Measurements from ENCODE around the gene MAPK11.

Gene MAPK11

DNA sequence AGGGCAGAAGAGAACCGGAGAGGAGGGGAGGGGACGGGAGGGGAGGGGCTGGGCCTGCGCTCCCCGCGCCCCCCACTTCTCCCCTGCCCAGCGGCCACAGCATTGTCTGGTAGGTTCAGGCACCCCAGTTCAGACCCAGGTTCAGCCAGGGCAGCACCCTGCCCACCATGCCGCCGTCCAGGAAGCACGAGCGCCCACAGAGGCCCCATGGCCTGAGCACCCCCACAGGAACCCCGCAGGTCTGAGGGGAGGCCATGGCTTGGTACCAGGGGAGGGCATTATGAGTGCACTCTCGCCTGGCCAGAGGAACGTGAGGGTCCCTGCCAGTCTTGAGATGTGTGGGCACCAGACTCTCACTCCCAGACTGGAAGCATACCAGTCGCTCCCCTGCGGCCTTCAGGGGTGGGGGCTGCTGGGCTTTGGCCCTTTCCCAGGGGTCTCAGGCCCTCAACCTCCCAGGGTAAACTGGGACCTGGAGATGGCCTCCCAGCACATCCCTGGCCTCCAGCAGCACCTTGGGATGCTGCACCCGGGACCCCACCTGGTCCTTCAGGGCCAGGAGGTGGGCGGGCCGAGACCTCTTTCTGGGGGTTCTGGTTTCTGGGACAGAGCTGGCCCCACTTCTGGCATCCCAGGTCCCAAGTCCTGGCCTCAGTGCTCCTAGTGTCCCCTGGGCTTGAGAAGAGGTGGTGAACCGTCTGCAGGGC is 37.9 kb upstream of the MAPK11 start:
- no peak for DNase-seq

DNA sequence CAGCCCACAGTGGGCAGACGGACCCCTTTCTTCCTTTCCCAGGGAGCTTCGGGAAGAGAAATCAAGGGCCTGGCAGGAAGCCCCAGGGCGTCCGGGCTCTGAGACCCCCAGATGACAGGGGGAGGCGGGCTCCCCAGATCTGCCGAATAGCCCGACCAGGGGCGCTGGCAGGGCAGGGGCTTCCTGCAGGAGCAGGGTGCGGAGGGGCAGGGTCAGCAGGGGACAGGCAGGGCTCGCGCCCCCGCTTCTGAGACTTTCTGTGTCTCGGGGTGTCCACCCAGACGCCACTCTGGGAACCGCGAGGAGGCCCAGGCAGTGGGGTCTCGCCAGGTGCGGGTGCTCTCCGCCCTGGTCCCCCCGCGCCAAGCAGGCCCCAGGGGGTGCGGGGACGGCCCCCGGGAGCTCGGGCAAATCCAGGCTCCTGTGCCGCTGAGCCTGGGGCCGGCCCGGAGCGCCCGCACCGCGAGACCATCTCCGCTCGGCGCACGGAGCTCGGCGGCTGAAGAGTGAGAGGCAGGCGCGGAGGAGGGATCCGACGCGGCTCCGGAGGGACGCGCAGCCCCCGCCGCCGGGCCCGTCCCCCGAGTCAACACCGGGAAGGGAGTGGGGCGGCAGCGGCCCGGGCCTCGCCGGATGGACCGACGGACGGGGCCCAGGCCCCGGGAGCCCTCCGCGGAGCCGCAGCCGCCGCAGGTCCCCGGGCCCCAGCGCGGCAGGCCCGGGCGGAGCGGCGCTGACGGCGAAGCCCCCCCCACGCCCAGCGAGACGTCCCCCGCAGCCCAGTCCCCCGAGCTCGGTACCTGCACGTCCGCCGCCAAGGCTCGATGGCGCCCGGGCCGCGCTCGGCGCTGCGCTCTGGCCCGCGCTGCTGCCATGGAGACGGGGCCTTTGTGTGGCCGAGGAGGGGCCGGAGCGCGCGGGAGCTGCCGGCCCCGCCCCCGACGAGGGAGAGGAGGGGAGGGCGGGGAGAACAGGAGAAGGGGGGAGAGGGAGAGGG is 36.9 kb upstream of the MAPK11 start, which contains the start of gene PLXNB2:
Gene PLXNB2, minus strand, starts transcription at position 894 of the 997 bp plus-strand sequence. CDS start 17,062 bp downstream, outside the sequence.
- DNase-seq, result peak; percentile 82

GRCh38 chr22:50305923-50306566 is 35.9 kb upstream of the MAPK11 start:
- peak; percentile 93 for DNase-seq

DNA sequence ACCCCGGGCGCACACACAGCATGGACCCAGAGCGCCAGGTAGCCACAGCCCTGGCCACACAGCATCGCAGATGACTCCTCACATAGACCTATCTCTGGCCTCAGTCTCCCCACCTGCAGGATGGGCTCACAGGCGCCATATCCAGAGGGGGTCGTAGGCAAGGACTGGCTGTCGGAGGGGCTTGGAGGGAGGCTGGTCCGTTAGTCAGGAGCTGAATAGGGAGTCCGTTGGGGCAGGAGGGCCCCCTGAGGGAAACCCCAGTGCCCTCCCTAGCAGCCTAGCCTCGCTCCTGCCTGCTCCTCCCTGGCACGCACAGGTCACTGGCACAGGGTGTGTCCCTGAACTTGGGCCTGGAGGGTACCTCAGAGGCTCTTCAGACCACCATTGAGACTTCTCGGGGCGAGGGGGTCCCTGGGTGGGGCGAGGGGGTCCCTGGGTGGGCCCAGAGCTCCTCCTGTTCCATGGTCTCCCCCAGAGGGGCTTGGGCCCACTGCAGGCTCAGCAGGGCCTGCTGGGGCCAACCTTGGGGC is 35.3 kb upstream of the MAPK11 start:
- no peak for DNase-seq

DNA sequence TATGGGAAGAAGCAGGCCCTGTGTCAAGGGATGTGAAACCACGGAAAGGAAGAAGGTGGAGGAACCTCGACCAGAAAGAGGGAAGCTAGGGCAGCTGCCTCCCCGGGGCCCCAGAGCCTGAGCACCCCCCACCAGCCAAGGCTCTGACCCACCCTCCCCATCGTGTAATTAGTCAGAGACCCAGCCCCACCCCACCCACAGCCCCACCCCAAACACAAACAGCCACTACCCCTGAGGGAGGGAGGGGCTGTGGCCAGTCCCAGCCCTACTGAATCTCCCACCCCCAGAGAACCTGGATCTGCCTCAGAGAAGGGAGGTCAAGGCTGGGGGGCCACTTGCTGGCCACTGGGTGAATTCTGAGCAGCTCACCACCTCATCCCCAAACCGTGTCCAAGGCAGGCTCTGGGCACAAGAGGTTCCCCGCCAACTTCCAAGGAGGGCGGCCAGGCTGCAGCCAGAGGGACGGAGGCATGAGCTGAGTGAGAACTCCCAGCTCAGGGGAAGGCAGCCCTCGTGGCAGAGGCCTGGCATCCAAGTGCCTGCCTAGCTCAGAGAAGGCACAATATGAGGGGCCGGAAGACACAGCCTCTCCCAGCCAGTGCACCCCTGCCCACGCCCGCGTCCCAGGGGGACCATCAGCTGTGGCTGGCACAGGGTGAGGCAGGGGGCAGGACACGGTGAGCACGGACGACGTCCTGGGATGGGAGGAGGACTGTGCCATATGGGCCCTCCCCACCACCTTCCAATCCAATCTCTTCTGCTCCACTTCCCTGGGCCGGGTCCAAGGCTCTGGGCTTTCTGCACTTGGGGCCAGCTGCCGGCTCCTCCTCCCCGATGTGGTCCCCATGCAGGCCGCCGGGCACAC is 34.6 kb upstream of the MAPK11 start:
- no peak for DNase-seq

- DNase-seq, result no peak
These were observed 33.8 kb upstream of the MAPK11 start for GRCh38 chr22:50303848-50304527.

DNA sequence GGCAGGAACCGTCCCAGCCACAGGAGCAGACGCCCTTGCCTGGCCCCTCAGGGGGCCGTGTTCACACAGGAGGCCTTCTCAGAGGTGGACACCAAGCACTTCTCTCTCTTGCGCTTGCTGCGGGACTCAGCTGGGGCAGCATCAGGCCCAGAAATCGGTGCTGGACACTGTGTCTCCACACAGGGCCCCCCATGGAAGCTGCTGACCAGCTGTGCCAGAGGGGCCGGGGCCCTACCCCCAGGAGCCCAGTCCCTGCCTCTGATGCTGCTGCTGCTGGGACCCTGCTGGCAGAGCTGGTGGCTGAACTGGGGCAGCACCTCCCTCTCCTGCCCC is 33.3 kb upstream of the MAPK11 start:
- DNase-seq, result no peak

GRCh38 chr22:50302564-50302963 is 32.4 kb upstream of the MAPK11 start:
- no peak for DNase-seq

- no peak for DNase-seq
These were observed 31.9 kb upstream of the MAPK11 start for GRCh38 chr22:50302041-50302541.

GRCh38 chr22:50301581-50301991 is 31.4 kb upstream of the MAPK11 start:
- DNase-seq, result no peak

DNA sequence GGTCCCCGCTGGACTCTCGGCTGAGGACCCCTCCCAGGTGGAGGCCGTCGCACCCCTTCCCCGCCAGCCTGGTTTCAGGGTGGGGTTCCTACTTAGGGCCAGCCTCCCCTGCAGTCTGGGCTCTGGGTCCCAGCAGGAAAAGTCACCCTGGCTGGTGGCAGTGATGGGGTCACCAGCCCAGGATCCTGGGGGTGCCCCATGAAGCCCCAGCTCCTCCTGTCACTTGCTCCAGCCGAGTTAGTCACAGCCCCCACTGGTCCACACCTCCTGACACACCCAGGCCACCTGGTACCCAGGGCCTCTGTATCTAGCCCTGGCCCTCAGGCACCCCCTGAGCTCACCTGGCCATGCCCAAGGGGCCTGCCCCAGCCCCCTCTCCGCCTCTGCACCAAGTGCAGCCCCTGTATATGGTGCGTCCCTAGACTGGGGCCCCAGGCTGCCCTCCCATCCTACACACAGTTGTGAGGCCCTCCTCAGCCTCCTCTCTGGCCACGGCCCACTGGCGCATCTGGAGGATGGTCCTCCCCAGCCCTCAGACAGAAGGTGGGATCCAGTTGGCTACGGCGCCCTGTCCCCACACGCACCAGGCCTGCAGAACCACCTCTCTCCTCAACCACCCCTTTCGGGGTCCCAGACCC is 30.6 kb upstream of the MAPK11 start:
- no peak for DNase-seq

GRCh38 chr22:50299785-50300619 is 29.8 kb upstream of the MAPK11 start:
- no peak for DNase-seq

DNA sequence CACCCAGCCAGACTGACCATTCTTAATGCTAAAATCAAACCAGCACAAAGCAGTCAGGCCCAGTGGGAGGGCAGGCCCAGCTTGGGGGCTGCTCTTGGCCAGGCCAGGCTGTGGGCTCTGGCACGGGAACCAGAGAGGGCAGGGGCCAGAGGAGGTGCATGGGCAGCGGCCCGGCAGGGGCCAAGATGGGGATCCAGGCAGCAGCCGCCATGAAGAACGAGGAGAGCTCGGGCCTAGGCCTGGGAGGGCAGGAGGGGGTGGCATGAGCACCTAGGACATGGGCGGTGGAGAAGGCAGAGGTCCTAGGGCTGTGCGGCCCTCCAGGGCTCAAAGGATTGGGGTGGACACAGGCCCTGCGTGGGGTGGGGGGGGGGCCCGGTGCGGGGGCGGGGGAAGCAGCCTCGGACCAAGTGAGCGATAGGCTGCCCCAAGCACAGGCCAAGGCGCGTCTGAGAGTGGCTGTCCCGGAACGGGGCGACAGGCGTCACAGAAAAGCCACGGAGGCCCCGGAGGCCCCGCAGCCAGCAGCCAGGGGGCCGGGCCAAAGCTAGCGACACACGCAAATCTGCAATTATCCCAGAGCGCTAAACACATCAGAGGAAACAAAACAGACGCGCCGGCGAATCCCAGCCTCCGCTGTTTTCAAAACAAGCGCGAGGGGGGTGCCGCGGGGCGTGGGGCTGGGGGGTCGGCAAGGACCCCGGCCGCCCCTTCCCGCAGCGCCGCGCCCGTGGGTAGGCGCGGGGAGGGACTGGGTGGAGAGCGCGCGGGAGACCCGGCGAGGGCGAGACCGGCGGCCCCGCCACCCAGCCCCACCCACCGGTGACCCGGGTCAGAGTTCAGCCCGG is 29.0 kb upstream of the MAPK11 start:
- DNase-seq, result peak; percentile 49

- DNase-seq, result no peak
These were observed 28.1 kb upstream of the MAPK11 start for GRCh38 chr22:50298266-50298637.

DNA sequence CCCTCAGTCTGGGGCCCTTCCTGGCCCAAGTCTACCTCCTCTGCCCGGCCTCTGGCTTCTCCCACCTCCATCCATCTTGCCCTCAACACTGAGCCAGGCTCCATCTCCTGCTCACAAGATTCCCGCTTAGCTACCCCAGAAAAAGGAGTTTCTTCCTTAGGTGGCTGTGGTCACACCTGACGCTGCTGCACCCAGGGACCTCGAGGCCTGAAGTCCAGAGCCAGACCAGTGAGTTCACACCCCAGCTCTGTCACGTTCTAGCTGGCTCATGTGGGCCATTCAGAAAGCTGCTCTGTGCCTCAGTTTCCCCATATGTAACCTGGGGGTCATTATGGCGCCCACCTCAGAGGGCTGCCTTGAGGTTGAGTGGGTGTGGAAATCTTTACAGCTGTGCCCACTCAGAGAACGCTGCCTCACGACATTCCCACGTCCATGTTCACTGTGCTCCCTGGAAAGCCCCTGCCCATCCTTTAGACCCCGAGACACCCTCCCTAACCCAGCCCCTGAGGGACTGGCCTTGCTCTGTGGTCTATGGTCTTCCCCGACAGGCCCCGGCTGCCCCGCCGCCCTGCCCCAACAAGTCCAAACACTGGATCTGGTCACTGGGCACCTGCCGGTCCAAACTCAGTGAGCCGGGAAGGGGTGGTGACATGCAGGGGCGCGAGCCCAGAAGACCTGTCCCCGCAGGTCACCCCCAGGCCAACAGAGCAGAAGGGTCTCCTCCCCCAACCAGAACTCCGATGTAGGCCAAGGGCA is 27.5 kb upstream of the MAPK11 start:
- no peak for DNase-seq

GRCh38 chr22:50296658-50297490 is 26.7 kb upstream of the MAPK11 start:
- no peak for DNase-seq

DNA sequence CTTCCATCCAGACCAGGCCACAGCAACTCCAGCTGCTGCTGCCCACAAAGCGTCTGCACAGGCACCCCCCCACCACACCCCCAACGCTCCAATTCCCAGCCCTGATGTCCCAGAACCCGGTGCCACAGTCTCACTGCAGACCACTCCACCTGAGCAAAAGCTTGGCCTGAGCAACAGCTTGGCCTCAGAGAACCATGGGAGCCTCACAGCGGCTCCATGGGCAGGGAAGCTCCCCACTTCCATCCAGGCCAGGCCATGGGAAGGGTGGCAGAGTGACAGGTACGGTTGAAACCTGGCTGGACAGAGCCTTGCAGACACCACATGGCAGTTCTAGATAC is 24.1 kb upstream of the MAPK11 start:
- no peak for DNase-seq

All from fibroblast of skin of right biceps (primary cell).